Endothelial cell of umbilical vein (primary cell): ENCODE data around the gene NXT1. TPM values are rescaled to one million over a fixed set of nuclear protein-coding genes. Genes with fewer than 3 reads are reported as not detected.

Experiments used
- BruUV-seq: library from RNA; stranded (reverse); fragments of 400-500 nt; replicated peaks from 2 replicates; lab custom pipeline; 2021; lab: Mats Ljungman, UMichigan
- CTCF ChIA-PET: fragments of 300-600, 350-600 bp; sonication (Branson Sonifier 250); formaldehyde crosslinking; loops from one replicate; lab custom pipeline; 2021; ENCODE audit warnings: antibody characterized with exemption, inconsistent platforms; lab: Charles Lee
- POLR2A ChIA-PET: fragments of 300-600, 350-600 bp; sonication (Branson Sonifier 250); formaldehyde crosslinking; loops from one replicate; lab custom pipeline; 2021; ENCODE audit warnings: antibody characterized with exemption, inconsistent platforms; lab: Charles Lee
- DNase-seq: peaks from one replicate; pipeline ENCODE4 v3.0.0-alpha.2; 2011; ENCODE audit warnings: low read depth, low spot score
- FAIRE-seq: peaks from 2 replicates; lab custom pipeline; 2011; peaks lifted over from hg19 to GRCh38; lab: Jason Lieb, UNC
- H2AFZ ChIP-seq: 2 replicates; pipeline ENCODE4 v1.6.0; 2012; ENCODE audit warnings: low read depth, low read length, control low read depth, inconsistent platforms
- H3K27ac ChIP-seq: 2 replicates; pipeline ENCODE4 v1.5.1; 2011; ENCODE audit warnings: low read depth, mild to moderate bottlenecking, control low read depth, low read length, moderate library complexity; ENCODE audit not compliant: insufficient read depth
- H3K27me3 ChIP-seq, 2 experiments: 2 replicates each; pipeline versions ENCODE4 v1.6.0 to v1.6.1; 2011; ENCODE audit warnings: low read length in 2 of 2, mixed read lengths in 1 of 2; ENCODE audit not compliant: control insufficient read depth in 2 of 2, insufficient read depth in 2 of 2
- H3K36me3 ChIP-seq, 2 experiments: 2 replicates in 1 of 2; 3 replicates in 1 of 2; pipeline ENCODE4 v1.5.1; 2011; ENCODE audit warnings: low read length in 2 of 2, mild to moderate bottlenecking in 1 of 2, moderate library complexity in 1 of 2; ENCODE audit not compliant: control insufficient read depth in 2 of 2, insufficient read depth in 2 of 2; ENCODE audit errors: extremely low read depth in 1 of 2
- H3K4me1 ChIP-seq: 3 replicates; pipeline ENCODE4 v1.5.1; 2011; ENCODE audit warnings: mild to moderate bottlenecking, low read length; ENCODE audit not compliant: control insufficient read depth, insufficient read depth; ENCODE audit errors: extremely low read depth
- H3K4me2 ChIP-seq: 2 replicates; pipeline ENCODE4 v1.6.1; 2011; ENCODE audit warnings: low read length, control low read depth, mixed read lengths; ENCODE audit not compliant: insufficient read depth
- H3K4me3 ChIP-seq, 3 experiments: fragments of 200-600 bp in 1 of 3; sonication (generic), shearing (Covaris generic) in 1 of 3; replicated peaks in 1 of 3; 2 replicates each; pipeline ENCODE4 v1.5.1; 2011 to 2016; ENCODE audit warnings: control low read depth in 3 of 3, low read length in 3 of 3, mild to moderate bottlenecking in 2 of 3, inconsistent platforms in 1 of 3, low read depth in 1 of 3, moderate library complexity in 1 of 3; ENCODE audit not compliant: insufficient read depth in 1 of 3
- H3K79me2 ChIP-seq: 2 replicates; pipeline ENCODE4 v1.6.0; 2012; ENCODE audit warnings: low read length, inconsistent platforms; ENCODE audit not compliant: control insufficient read depth, insufficient read depth
- H3K9ac ChIP-seq: replicated peaks from 2 replicates; pipeline ENCODE3; 2011; ENCODE audit warnings: low read length, control low read depth; ENCODE audit not compliant: insufficient read depth; ENCODE audit errors: extremely low read depth
- H3K9me1 ChIP-seq: replicated peaks from 3 replicates; pipeline ENCODE4 v1.6.0; 2011; ENCODE audit warnings: mild to moderate bottlenecking, low read length; ENCODE audit not compliant: control insufficient read depth, insufficient read depth; ENCODE audit errors: extremely low read depth
- H3K9me3 ChIP-seq: replicated peaks from 2 replicates; pipeline ENCODE4 v1.5.1; 2012; ENCODE audit warnings: low read length, inconsistent platforms; ENCODE audit not compliant: control insufficient read depth, insufficient read depth
- H4K20me1 ChIP-seq: replicated peaks from 2 replicates; pipeline ENCODE3; 2011; ENCODE audit warnings: mild to moderate bottlenecking, low read length; ENCODE audit not compliant: control insufficient read depth, insufficient read depth; ENCODE audit errors: extremely low read depth
- EZH2 ChIP-seq: IDR thresholded peaks from 2 replicates; pipeline ENCODE4 v1.6.1; 2012; ENCODE audit warnings: borderline replicate concordance, low read depth, mild to moderate bottlenecking, moderate library complexity, low read length, inconsistent platforms; ENCODE audit not compliant: severe bottlenecking
- FOS ChIP-seq: IDR thresholded peaks from 2 replicates; pipeline ENCODE4 v1.6.1; 2011; ENCODE audit warnings: mild to moderate bottlenecking, low read length, moderate library complexity, borderline replicate concordance; ENCODE audit not compliant: insufficient read depth
- GATA2 ChIP-seq: IDR thresholded peaks from 2 replicates; pipeline ENCODE4 v1.7.0; 2011; ENCODE audit warnings: low read depth, mild to moderate bottlenecking, moderate library complexity, mixed read lengths, low read length; ENCODE audit not compliant: insufficient read length, insufficient read depth
- JUN ChIP-seq: IDR thresholded peaks from 2 replicates; pipeline ENCODE4 v1.6.1; 2011; ENCODE audit warnings: borderline replicate concordance, low read depth; ENCODE audit not compliant: insufficient read length, insufficient read depth
- MYC ChIP-seq: IDR thresholded peaks from one replicate; pipeline ENCODE4 v1.6.1; 2011; ENCODE audit warnings: mild to moderate bottlenecking, low read depth, low read length
- POLR2A ChIP-seq: IDR thresholded peaks from 2 replicates; pipeline ENCODE4 v1.6.1; 2012; ENCODE audit warnings: low read depth, mild to moderate bottlenecking, control low read depth, low read length
- POLR2AphosphoS5 ChIP-seq: IDR thresholded peaks from 2 replicates; pipeline ENCODE4 v1.6.1; 2012; ENCODE audit warnings: low read depth, mild to moderate bottlenecking, control low read depth, low read length, moderate library complexity; ENCODE audit not compliant: insufficient read depth
- dilution Hi-C: fragments of 300-500 bp; cut with MboI; formaldehyde crosslinking; loops from one replicate; pipeline ENCODE4 v1.15.0; 2019; ENCODE audit warnings: low sequenced_read_pairs; ENCODE audit not compliant: extremely low pct_ligation_motif_present
- intact Hi-C: fragments of 100-400 bp; cut with micrococcal nuclease; formaldehyde crosslinking; loops from one replicate; pipeline ENCODE4 v1.10.0; 2022
- polyA plus RNA-seq, 4 experiments: library from polyadenylated mRNA; depleted of rRNA in 3 of 4; stranded (reverse) in 3 of 4; unstranded in 1 of 4; fragments of >200 nt; gene quantifications; 2 replicates each; pipeline versions ENCODE4 v1.2.1 to v1.2.3, GENCODE V29; 2011 to 2012; ENCODE audit warnings: missing spikeins in 1 of 4
- total RNA-seq: library from RNA; stranded (reverse); gene quantifications from 2 replicates; pipeline ENCODE4 v1.2.3, GENCODE V29; 2021
- TF ChIP-seq, protein P1 (sequence below), 2 donors: IDR thresholded peaks; 1 replicate in 1 of 2; 2 replicates in 1 of 2; pipeline ENCODE4 v1.5.1; 2011; ENCODE audit warnings: low read length in 2 of 2, mild to moderate bottlenecking in 2 of 2, moderate library complexity in 2 of 2, control low read depth in 1 of 2, inconsistent platforms in 1 of 2, low read depth in 1 of 2; ENCODE audit not compliant: insufficient read depth in 1 of 2; ENCODE audit errors: extremely low read depth in 1 of 2
- TF ChIP-seq, protein P2 (sequence below): IDR thresholded peaks from 2 replicates; pipeline ENCODE4 v1.6.1; 2011; ENCODE audit not compliant: insufficient read depth, insufficient read length

NXT1 gene
- total and polyA plus RNA-seq, 2 donors (not counting 3 experiments of a cell fraction or from before 2014, with no cell fraction given), result 27.1 to 39.2 TPM

DNA sequence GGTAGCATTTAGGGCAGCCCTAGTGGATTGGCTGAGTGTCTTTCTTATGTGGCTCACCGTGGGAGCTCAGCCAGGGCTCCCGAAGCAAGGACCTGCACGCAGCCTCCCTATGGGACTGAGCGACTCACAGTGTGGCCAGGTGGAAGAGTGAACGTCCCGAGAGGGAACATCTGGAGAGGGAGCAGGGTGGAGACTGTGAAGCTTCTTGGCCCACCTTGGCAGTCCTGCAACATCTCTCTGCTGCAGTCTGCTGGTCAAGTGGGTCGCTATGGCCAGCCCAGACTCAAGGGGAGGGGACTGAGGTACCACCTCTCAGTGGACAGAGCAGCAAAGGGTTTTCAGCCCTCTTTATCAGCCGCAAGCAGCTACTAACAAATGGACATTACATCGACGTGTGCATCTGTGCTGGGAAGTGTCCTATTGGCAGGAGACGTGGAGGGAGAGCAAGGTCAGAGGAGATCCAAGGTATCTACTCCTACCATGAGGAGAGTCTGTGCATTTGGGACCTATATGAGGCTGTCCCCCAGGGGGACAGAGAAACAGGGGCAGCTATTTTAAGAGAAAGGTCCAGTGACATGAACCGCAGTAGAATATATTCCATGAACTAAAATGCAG, 49.0 kb upstream of the NXT1 start:
- CTCF ChIA-PET, result interaction anchor here (1.8 to 2.6 kb wide), 2 partner anchors 56 to 251 kb away, joined by 5 to 10 read pairs; no protein-coding TSS in a partner anchor

More for the DNA sequence above, 49.0 kb upstream of the NXT1 start:
- Histone ChIP-seq H3K27ac (no peak overlapping the region), H3K4me1 (no peaks in the 10 kb centered on the region), H3K4me2 (no peak overlapping the region), H3K9ac (no peak overlapping the region), H4K20me1 (no peaks in the 10 kb centered on the region), H2AFZ (no peak overlapping the region), H3K9me1 (no peaks in the 10 kb centered on the region), H3K9me3 (no peaks in the 10 kb centered on the region), H3K27me3 (peaks cover 0 to 3% of the 10 kb centered on the region in 2 experiments), H3K4me3 (no peak overlapping the region), H3K36me3 (no peaks in the 10 kb centered on the region), H3K79me2 (no peaks in the 10 kb centered on the region)
- no peak for TF ChIP-seq JUN
- no peak for TF ChIP-seq POLR2A
- no peak for TF ChIP-seq EZH2
- TF ChIP-seq FOS, result no peak
- TF ChIP-seq, protein P1, sequence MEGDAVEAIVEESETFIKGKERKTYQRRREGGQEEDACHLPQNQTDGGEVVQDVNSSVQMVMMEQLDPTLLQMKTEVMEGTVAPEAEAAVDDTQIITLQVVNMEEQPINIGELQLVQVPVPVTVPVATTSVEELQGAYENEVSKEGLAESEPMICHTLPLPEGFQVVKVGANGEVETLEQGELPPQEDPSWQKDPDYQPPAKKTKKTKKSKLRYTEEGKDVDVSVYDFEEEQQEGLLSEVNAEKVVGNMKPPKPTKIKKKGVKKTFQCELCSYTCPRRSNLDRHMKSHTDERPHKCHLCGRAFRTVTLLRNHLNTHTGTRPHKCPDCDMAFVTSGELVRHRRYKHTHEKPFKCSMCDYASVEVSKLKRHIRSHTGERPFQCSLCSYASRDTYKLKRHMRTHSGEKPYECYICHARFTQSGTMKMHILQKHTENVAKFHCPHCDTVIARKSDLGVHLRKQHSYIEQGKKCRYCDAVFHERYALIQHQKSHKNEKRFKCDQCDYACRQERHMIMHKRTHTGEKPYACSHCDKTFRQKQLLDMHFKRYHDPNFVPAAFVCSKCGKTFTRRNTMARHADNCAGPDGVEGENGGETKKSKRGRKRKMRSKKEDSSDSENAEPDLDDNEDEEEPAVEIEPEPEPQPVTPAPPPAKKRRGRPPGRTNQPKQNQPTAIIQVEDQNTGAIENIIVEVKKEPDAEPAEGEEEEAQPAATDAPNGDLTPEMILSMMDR (IDR thresholded peaks at IDR 0.05; ENCODE audit: extremely low read depth in 1 of 2, insufficient read depth in 1 of 2, low read depth in 1 of 2, low read length in 2 of 2), result no peak
- no peak for TF ChIP-seq MYC
- TF ChIP-seq, protein P2, sequence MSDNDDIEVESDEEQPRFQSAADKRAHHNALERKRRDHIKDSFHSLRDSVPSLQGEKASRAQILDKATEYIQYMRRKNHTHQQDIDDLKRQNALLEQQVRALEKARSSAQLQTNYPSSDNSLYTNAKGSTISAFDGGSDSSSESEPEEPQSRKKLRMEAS, result no peak
- TF ChIP-seq GATA2, result no peak
- TF ChIP-seq POLR2AphosphoS5, result no peak
- FAIRE-seq (no peak), DNase-seq (no peak)
- BruUV-seq, result no TSS peak
- intact Hi-C loops, result no loop called here
- dilution Hi-C loops, result no loop called here
- POLR2A ChIA-PET, result no interaction called here
